Endothelial cell of umbilical vein (primary cell): ENCODE measurements around the gene VPS41. TPM values are rescaled to one million over a fixed set of nuclear protein-coding genes. Genes with fewer than 3 reads are reported as not detected.

Source experiments
- BruUV-seq: library from RNA; stranded (reverse); fragments of 400-500 nt; replicated peaks from 2 replicates; lab custom pipeline; 2021; lab: Mats Ljungman, UMichigan
- CTCF ChIA-PET: fragments of 300-600, 350-600 bp; sonication (Branson Sonifier 250); formaldehyde crosslinking; loops from one replicate; lab custom pipeline; 2021; ENCODE audit warnings: antibody characterized with exemption, inconsistent platforms; lab: Charles Lee
- POLR2A ChIA-PET: fragments of 300-600, 350-600 bp; sonication (Branson Sonifier 250); formaldehyde crosslinking; loops from one replicate; lab custom pipeline; 2021; ENCODE audit warnings: antibody characterized with exemption, inconsistent platforms; lab: Charles Lee
- DNase-seq: peaks from one replicate; pipeline ENCODE4 v3.0.0-alpha.2; 2011; ENCODE audit warnings: low read depth, low spot score
- FAIRE-seq: peaks from 2 replicates; lab custom pipeline; 2011; peaks lifted over from hg19 to GRCh38; lab: Jason Lieb, UNC
- H2AFZ ChIP-seq: 2 replicates; pipeline ENCODE4 v1.6.0; 2012; ENCODE audit warnings: low read depth, low read length, control low read depth, inconsistent platforms
- H3K27ac ChIP-seq: 2 replicates; pipeline ENCODE4 v1.5.1; 2011; ENCODE audit warnings: low read depth, mild to moderate bottlenecking, control low read depth, low read length, moderate library complexity; ENCODE audit not compliant: insufficient read depth
- H3K27me3 ChIP-seq, 2 experiments: 2 replicates each; pipeline versions ENCODE4 v1.6.0 to v1.6.1; 2011; ENCODE audit warnings: low read length in 2 of 2, mixed read lengths in 1 of 2; ENCODE audit not compliant: control insufficient read depth in 2 of 2, insufficient read depth in 2 of 2
- H3K36me3 ChIP-seq, 2 experiments: 2 replicates in 1 of 2; 3 replicates in 1 of 2; pipeline ENCODE4 v1.5.1; 2011; ENCODE audit warnings: low read length in 2 of 2, mild to moderate bottlenecking in 1 of 2, moderate library complexity in 1 of 2; ENCODE audit not compliant: control insufficient read depth in 2 of 2, insufficient read depth in 2 of 2; ENCODE audit errors: extremely low read depth in 1 of 2
- H3K4me1 ChIP-seq: 3 replicates; pipeline ENCODE4 v1.5.1; 2011; ENCODE audit warnings: mild to moderate bottlenecking, low read length; ENCODE audit not compliant: control insufficient read depth, insufficient read depth; ENCODE audit errors: extremely low read depth
- H3K4me2 ChIP-seq: 2 replicates; pipeline ENCODE4 v1.6.1; 2011; ENCODE audit warnings: low read length, control low read depth, mixed read lengths; ENCODE audit not compliant: insufficient read depth
- H3K4me3 ChIP-seq, 3 experiments: fragments of 200-600 bp in 1 of 3; sonication (generic), shearing (Covaris generic) in 1 of 3; replicated peaks in 1 of 3; 2 replicates each; pipeline ENCODE4 v1.5.1; 2011 to 2016; ENCODE audit warnings: control low read depth in 3 of 3, low read length in 3 of 3, mild to moderate bottlenecking in 2 of 3, inconsistent platforms in 1 of 3, low read depth in 1 of 3, moderate library complexity in 1 of 3; ENCODE audit not compliant: insufficient read depth in 1 of 3
- H3K79me2 ChIP-seq: 2 replicates; pipeline ENCODE4 v1.6.0; 2012; ENCODE audit warnings: low read length, inconsistent platforms; ENCODE audit not compliant: control insufficient read depth, insufficient read depth
- H3K9ac ChIP-seq: replicated peaks from 2 replicates; pipeline ENCODE3; 2011; ENCODE audit warnings: low read length, control low read depth; ENCODE audit not compliant: insufficient read depth; ENCODE audit errors: extremely low read depth
- H3K9me1 ChIP-seq: replicated peaks from 3 replicates; pipeline ENCODE4 v1.6.0; 2011; ENCODE audit warnings: mild to moderate bottlenecking, low read length; ENCODE audit not compliant: control insufficient read depth, insufficient read depth; ENCODE audit errors: extremely low read depth
- H3K9me3 ChIP-seq: replicated peaks from 2 replicates; pipeline ENCODE4 v1.5.1; 2012; ENCODE audit warnings: low read length, inconsistent platforms; ENCODE audit not compliant: control insufficient read depth, insufficient read depth
- H4K20me1 ChIP-seq: replicated peaks from 2 replicates; pipeline ENCODE3; 2011; ENCODE audit warnings: mild to moderate bottlenecking, low read length; ENCODE audit not compliant: control insufficient read depth, insufficient read depth; ENCODE audit errors: extremely low read depth
- EZH2 ChIP-seq: IDR thresholded peaks from 2 replicates; pipeline ENCODE4 v1.6.1; 2012; ENCODE audit warnings: borderline replicate concordance, low read depth, mild to moderate bottlenecking, moderate library complexity, low read length, inconsistent platforms; ENCODE audit not compliant: severe bottlenecking
- FOS ChIP-seq: IDR thresholded peaks from 2 replicates; pipeline ENCODE4 v1.6.1; 2011; ENCODE audit warnings: mild to moderate bottlenecking, low read length, moderate library complexity, borderline replicate concordance; ENCODE audit not compliant: insufficient read depth
- GATA2 ChIP-seq: IDR thresholded peaks from 2 replicates; pipeline ENCODE4 v1.7.0; 2011; ENCODE audit warnings: low read depth, mild to moderate bottlenecking, moderate library complexity, mixed read lengths, low read length; ENCODE audit not compliant: insufficient read length, insufficient read depth
- JUN ChIP-seq: IDR thresholded peaks from 2 replicates; pipeline ENCODE4 v1.6.1; 2011; ENCODE audit warnings: borderline replicate concordance, low read depth; ENCODE audit not compliant: insufficient read length, insufficient read depth
- MYC ChIP-seq: IDR thresholded peaks from one replicate; pipeline ENCODE4 v1.6.1; 2011; ENCODE audit warnings: mild to moderate bottlenecking, low read depth, low read length
- POLR2A ChIP-seq: IDR thresholded peaks from 2 replicates; pipeline ENCODE4 v1.6.1; 2012; ENCODE audit warnings: low read depth, mild to moderate bottlenecking, control low read depth, low read length
- POLR2AphosphoS5 ChIP-seq: IDR thresholded peaks from 2 replicates; pipeline ENCODE4 v1.6.1; 2012; ENCODE audit warnings: low read depth, mild to moderate bottlenecking, control low read depth, low read length, moderate library complexity; ENCODE audit not compliant: insufficient read depth
- dilution Hi-C: fragments of 300-500 bp; cut with MboI; formaldehyde crosslinking; loops from one replicate; pipeline ENCODE4 v1.15.0; 2019; ENCODE audit warnings: low sequenced_read_pairs; ENCODE audit not compliant: extremely low pct_ligation_motif_present
- intact Hi-C: fragments of 100-400 bp; cut with micrococcal nuclease; formaldehyde crosslinking; loops from one replicate; pipeline ENCODE4 v1.10.0; 2022
- polyA plus RNA-seq, 4 experiments: library from polyadenylated mRNA; depleted of rRNA in 3 of 4; stranded (reverse) in 3 of 4; unstranded in 1 of 4; fragments of >200 nt; gene quantifications; 2 replicates each; pipeline versions ENCODE4 v1.2.1 to v1.2.3, GENCODE V29; 2011 to 2012; ENCODE audit warnings: missing spikeins in 1 of 4
- total RNA-seq: library from RNA; stranded (reverse); gene quantifications from 2 replicates; pipeline ENCODE4 v1.2.3, GENCODE V29; 2021
- TF ChIP-seq, protein P1 (sequence below), 2 donors: IDR thresholded peaks; 1 replicate in 1 of 2; 2 replicates in 1 of 2; pipeline ENCODE4 v1.5.1; 2011; ENCODE audit warnings: low read length in 2 of 2, mild to moderate bottlenecking in 2 of 2, moderate library complexity in 2 of 2, control low read depth in 1 of 2, inconsistent platforms in 1 of 2, low read depth in 1 of 2; ENCODE audit not compliant: insufficient read depth in 1 of 2; ENCODE audit errors: extremely low read depth in 1 of 2
- TF ChIP-seq, protein P2 (sequence below): IDR thresholded peaks from 2 replicates; pipeline ENCODE4 v1.6.1; 2011; ENCODE audit not compliant: insufficient read depth, insufficient read length

Gene VPS41
- total and polyA plus RNA-seq, 2 donors (not counting 3 experiments of a cell fraction or from before 2014, with no cell fraction given) = 14.3 to 79.8 TPM

DNA sequence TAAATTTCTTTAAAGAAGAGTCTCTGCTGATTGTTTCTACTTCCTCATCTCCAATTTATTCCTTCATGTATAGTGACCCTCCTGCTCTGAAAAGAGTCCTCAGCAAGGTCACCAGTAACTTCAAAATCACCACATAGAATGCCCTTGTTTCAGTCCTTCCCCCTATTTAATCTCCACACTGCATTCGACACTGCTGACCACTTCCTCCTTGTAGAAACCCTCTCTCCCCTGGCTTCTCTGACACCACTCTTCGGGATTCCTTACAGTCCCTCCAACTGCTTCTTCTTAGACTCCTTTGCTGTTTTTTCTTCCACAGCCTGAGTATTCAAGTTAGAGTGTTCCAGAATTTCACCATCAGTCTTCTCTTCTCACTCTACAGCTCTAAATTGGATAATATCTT lies 89.5 kb downstream of the VPS41 start:
- no peak for FAIRE-seq
- BruUV-seq = no TSS peak
- no peaks in the 10 kb centered on the region for H3K9me1 ChIP-seq
- H3K36me3 ChIP-seq = peaks cover 0 to 2% of the 10 kb centered on the region in 2 experiments
- H3K79me2 ChIP-seq = no peaks in the 10 kb centered on the region
- no peak overlapping the region for H3K4me2 ChIP-seq
- ChIA-PET POLR2A (no interaction called here), CTCF (no interaction called here)
- H3K4me3 ChIP-seq = no peak overlapping the region
- no peaks in the 10 kb centered on the region for H3K4me1 ChIP-seq
- no peak for DNase-seq
- TF ChIP-seq POLR2A (no peak), JUN (no peak), FOS (no peak), EZH2 (no peak), GATA2 (no peak), MYC (no peak), POLR2AphosphoS5 (no peak)
- TF ChIP-seq, protein P1, sequence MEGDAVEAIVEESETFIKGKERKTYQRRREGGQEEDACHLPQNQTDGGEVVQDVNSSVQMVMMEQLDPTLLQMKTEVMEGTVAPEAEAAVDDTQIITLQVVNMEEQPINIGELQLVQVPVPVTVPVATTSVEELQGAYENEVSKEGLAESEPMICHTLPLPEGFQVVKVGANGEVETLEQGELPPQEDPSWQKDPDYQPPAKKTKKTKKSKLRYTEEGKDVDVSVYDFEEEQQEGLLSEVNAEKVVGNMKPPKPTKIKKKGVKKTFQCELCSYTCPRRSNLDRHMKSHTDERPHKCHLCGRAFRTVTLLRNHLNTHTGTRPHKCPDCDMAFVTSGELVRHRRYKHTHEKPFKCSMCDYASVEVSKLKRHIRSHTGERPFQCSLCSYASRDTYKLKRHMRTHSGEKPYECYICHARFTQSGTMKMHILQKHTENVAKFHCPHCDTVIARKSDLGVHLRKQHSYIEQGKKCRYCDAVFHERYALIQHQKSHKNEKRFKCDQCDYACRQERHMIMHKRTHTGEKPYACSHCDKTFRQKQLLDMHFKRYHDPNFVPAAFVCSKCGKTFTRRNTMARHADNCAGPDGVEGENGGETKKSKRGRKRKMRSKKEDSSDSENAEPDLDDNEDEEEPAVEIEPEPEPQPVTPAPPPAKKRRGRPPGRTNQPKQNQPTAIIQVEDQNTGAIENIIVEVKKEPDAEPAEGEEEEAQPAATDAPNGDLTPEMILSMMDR (IDR thresholded peaks at IDR 0.05; ENCODE audit: extremely low read depth in 1 of 2, insufficient read depth in 1 of 2, low read depth in 1 of 2, low read length in 2 of 2) = no peak
- TF ChIP-seq, protein P2, sequence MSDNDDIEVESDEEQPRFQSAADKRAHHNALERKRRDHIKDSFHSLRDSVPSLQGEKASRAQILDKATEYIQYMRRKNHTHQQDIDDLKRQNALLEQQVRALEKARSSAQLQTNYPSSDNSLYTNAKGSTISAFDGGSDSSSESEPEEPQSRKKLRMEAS = no peak
- H3K9ac ChIP-seq = no peak overlapping the region
- H3K27ac ChIP-seq = no peak overlapping the region
- no peaks in the 10 kb centered on the region for H3K9me3 ChIP-seq
- no peak overlapping the region for H2AFZ ChIP-seq
- dilution Hi-C loops = no loop called here
- no peaks in the 10 kb centered on the region for H3K27me3 ChIP-seq
- intact Hi-C loops = no loop called here
- no peaks in the 10 kb centered on the region for H4K20me1 ChIP-seq
